ENCODE results near the gene NOS3. TPM values are rescaled to one million over a fixed set of nuclear protein-coding genes. Genes with fewer than 3 reads are reported as not detected.
A peak's percentile ranks its signal among the peaks of the same experiment; 100 is the strongest.

The NOS3 gene
- total and polyA plus RNA-seq, 2 of the 13 experiments (the other 11 are each of a cell fraction or from before 2014, with no cell fraction given): 3.7 to 7.5 TPM

- TF ChIP-seq ZNF609 (CRISPR knock-in tag; IDR thresholded peaks at IDR 0.05; ENCODE audit: borderline replicate concordance) (no peak), CHCHD3 (CRISPR knock-in tag; IDR thresholded peaks at IDR 0.05) (no peak), ZBTB37 (CRISPR knock-in tag; IDR thresholded peaks at IDR 0.05) (no peak), CREM (IDR thresholded peaks at IDR 0.05) (peak; percentile 92), CREM (CRISPR knock-in tag; IDR thresholded peaks at IDR 0.05) (no peak; the same call in 1 of the 2 replicates), RFXANK (CRISPR knock-in tag; IDR thresholded peaks at IDR 0.05) (no peak), SOX13 (IDR thresholded peaks at IDR 0.05) (no peak), SOX13 (CRISPR knock-in tag; conservative IDR thresholded peaks at IDR 0.05 in 1 of 2, IDR thresholded peaks at IDR 0.05 in 1 of 2) (no peak; a peak in 1 of 4 replicates), ZNF546 (CRISPR knock-in tag; conservative IDR thresholded peaks at IDR 0.05) (no peak), HNF4A (CRISPR knock-in tag; IDR thresholded peaks at IDR 0.05) (no peak), FOXC1 (CRISPR knock-in tag; IDR thresholded peaks at IDR 0.05; ENCODE audit: borderline replicate concordance) (peak; percentile 72; the same call in 1 of the 2 replicates), SMARCE1 (IDR thresholded peaks at IDR 0.05; ENCODE audit: borderline replicate concordance) (no peak), ATF2 (CRISPR knock-in tag; IDR thresholded peaks at IDR 0.05) (no peak), REST (IDR thresholded peaks at IDR 0.05; ENCODE audit: borderline replicate concordance in 1 of 2, low read depth in 1 of 2, low read length in 2 of 2) (no peak), SALL1 (CRISPR knock-in tag; IDR thresholded peaks at IDR 0.05) (no peak; the same call in 1 of the 2 replicates), ZBTB26 (CRISPR knock-in tag; IDR thresholded peaks at IDR 0.05; ENCODE audit: borderline replicate concordance) (no peak)
Observed at GRCh38 chr7:151028131-151028947, 37.5 kb downstream of the NOS3 start, which contains the start of gene ABCB8 (continued).
